Trophoblast cell (in vitro differentiated cells and primary cell): ENCODE results near the gene NHSL1.

ENCODE experiments used
- DNase-seq, 2 donors: peaks; one replicate each; pipeline ENCODE4 v3.0.0-alpha.2; 2016
- H2AFZ ChIP-seq: 2 replicates; pipeline ENCODE4 v1.6.1; 2013; ENCODE audit warnings: low read length, moderate library complexity, mild to moderate bottlenecking; ENCODE audit not compliant: insufficient read depth, poor library complexity
- H2AK5ac ChIP-seq: 2 replicates; pipeline ENCODE4 v1.6.1; 2013; ENCODE audit warnings: mild to moderate bottlenecking, low read length
- H2BK120ac ChIP-seq: 2 replicates; pipeline ENCODE4 v1.6.1; 2013; ENCODE audit warnings: low read length, mild to moderate bottlenecking, moderate library complexity; ENCODE audit not compliant: insufficient read depth, poor library complexity
- H2BK12ac ChIP-seq: 2 replicates; pipeline ENCODE4 v1.6.1; 2013; ENCODE audit warnings: mild to moderate bottlenecking, low read length, moderate library complexity
- H2BK5ac ChIP-seq: 2 replicates; pipeline ENCODE4 v1.6.1; 2013; ENCODE audit warnings: low read length, low read depth, moderate library complexity, mild to moderate bottlenecking; ENCODE audit not compliant: poor library complexity
- H3K14ac ChIP-seq: 2 replicates; pipeline ENCODE4 v1.6.1; 2013; ENCODE audit warnings: mild to moderate bottlenecking, low read length
- H3K18ac ChIP-seq: 2 replicates; pipeline ENCODE4 v1.6.1; 2013; ENCODE audit warnings: mild to moderate bottlenecking, low read length
- H3K23ac ChIP-seq: 2 replicates; pipeline ENCODE4 v1.6.1; 2013; ENCODE audit warnings: low read length
- H3K27ac ChIP-seq: 2 replicates; pipeline ENCODE4 v1.5.1; 2013; ENCODE audit warnings: low read depth, mild to moderate bottlenecking, inconsistent platforms, low read length, moderate library complexity
- H3K27me3 ChIP-seq: 2 replicates; pipeline ENCODE4 v1.6.1; 2013; ENCODE audit warnings: inconsistent platforms, mild to moderate bottlenecking, low read length, moderate library complexity; ENCODE audit not compliant: insufficient read depth
- H3K36me3 ChIP-seq, 2 experiments: 1 replicate in 1 of 2; 2 replicates in 1 of 2; pipeline ENCODE4 v1.6.1; 2013; ENCODE audit warnings: low read length in 2 of 2, mild to moderate bottlenecking in 2 of 2, moderate library complexity in 1 of 2; ENCODE audit not compliant: insufficient read depth in 2 of 2, control insufficient read depth in 1 of 2
- H3K4ac ChIP-seq: 2 replicates; pipeline ENCODE4 v1.6.1; 2013; ENCODE audit warnings: low read depth, mild to moderate bottlenecking, low read length, moderate library complexity
- H3K4me1 ChIP-seq, 2 experiments: 1 replicate in 1 of 2; 2 replicates in 1 of 2; pipeline ENCODE4 v1.6.1; 2013; ENCODE audit warnings: low read length in 2 of 2, mild to moderate bottlenecking in 2 of 2, moderate library complexity in 1 of 2; ENCODE audit not compliant: insufficient read depth in 2 of 2, control insufficient read depth in 1 of 2
- H3K4me2 ChIP-seq: 2 replicates; pipeline ENCODE4 v1.6.1; 2013; ENCODE audit warnings: inconsistent platforms, mild to moderate bottlenecking, low read length, moderate library complexity
- H3K4me3 ChIP-seq: 2 replicates; pipeline ENCODE4 v1.5.1; 2013; ENCODE audit warnings: mild to moderate bottlenecking, low read depth, low read length, inconsistent platforms
- H3K79me1 ChIP-seq: one replicate; pipeline ENCODE4 v1.6.1; 2013; ENCODE audit warnings: low read length
- H3K79me2 ChIP-seq: 2 replicates; pipeline ENCODE4 v1.6.1; 2013; ENCODE audit warnings: low read length, mild to moderate bottlenecking; ENCODE audit not compliant: control insufficient read depth, insufficient read depth, poor library complexity
- H3K9ac ChIP-seq: 2 replicates; pipeline ENCODE4 v1.6.1; 2013; ENCODE audit warnings: mild to moderate bottlenecking, low read length
- H3K9me3 ChIP-seq: 2 replicates; pipeline ENCODE4 v1.6.1; 2013; ENCODE audit warnings: low read depth, mild to moderate bottlenecking, control low read depth, inconsistent platforms, low read length; ENCODE audit not compliant: insufficient read depth
- H4K12ac ChIP-seq: 2 replicates; pipeline ENCODE4 v1.6.1; 2013; ENCODE audit warnings: low read depth, mild to moderate bottlenecking, low read length, moderate library complexity
- H4K8ac ChIP-seq: 2 replicates; pipeline ENCODE4 v1.6.1; 2013; ENCODE audit warnings: low read depth, mild to moderate bottlenecking, low read length, moderate library complexity
- H4K91ac ChIP-seq: one replicate; pipeline ENCODE4 v1.6.1; 2013; ENCODE audit warnings: low read depth, mild to moderate bottlenecking, low read length, moderate library complexity
- WGBS: extraction: QIAGEN DNeasy Blood & Tissue Kit; methylation state at CpG from one replicate; pipeline ENCODE4 v1.1.7; 2013; ENCODE audit warnings: missing lambda C conversion rate; ENCODE audit not compliant: insufficient read length, insufficient coverage; ENCODE audit errors: extremely low coverage; 5-methylcytosine and 5-hydroxymethylcytosine counted together

Gene NHSL1

GRCh38 chr6:138397128-138398122 lies 101.9 kb downstream of the NHSL1 start:
- H3K27me3 ChIP-seq: no peaks in the 10 kb centered on the region
- no peak overlapping the region for H2BK12ac ChIP-seq
- WGBS: no CpG with 5 or more reads among the region's 8 CpGs
- no peak overlapping the region for H3K18ac ChIP-seq
- no peak overlapping the region for H3K4me2 ChIP-seq
- no peak for DNase-seq
- no peak overlapping the region for H3K4ac ChIP-seq
- no peak overlapping the region for H2AK5ac ChIP-seq
- no peaks in the 10 kb centered on the region for H3K4me1 ChIP-seq
- H3K9me3 ChIP-seq: no peaks in the 10 kb centered on the region
- no peak overlapping the region for H4K12ac ChIP-seq
- no peak overlapping the region for H3K23ac ChIP-seq
- H3K79me1 ChIP-seq: no peaks in the 10 kb centered on the region
- no peak overlapping the region for H3K9ac ChIP-seq
- H3K27ac ChIP-seq: no peak overlapping the region
- H3K14ac ChIP-seq: no peak overlapping the region
- no peak overlapping the region for H2BK5ac ChIP-seq
- no peaks in the 10 kb centered on the region for H3K36me3 ChIP-seq
- H2BK120ac ChIP-seq: no peak overlapping the region
- no peaks in the 10 kb centered on the region for H3K79me2 ChIP-seq
- H3K4me3 ChIP-seq: no peak overlapping the region
- no peak overlapping the region for H2AFZ ChIP-seq
- no peak overlapping the region for H4K91ac ChIP-seq
- H4K8ac ChIP-seq: no peak overlapping the region

- Histone ChIP-seq H3K27me3 (no peaks in the 10 kb centered on the region), H3K27ac (no peak overlapping the region), H3K4ac (no peak overlapping the region), H2AFZ (no peak overlapping the region), H4K91ac (no peak overlapping the region), H3K4me3 (no peak overlapping the region), H2BK120ac (no peak overlapping the region), H3K18ac (no peak overlapping the region), H3K23ac (no peak overlapping the region), H3K79me1 (no peaks in the 10 kb centered on the region), H3K9me3 (no peaks in the 10 kb centered on the region), H3K79me2 (no peaks in the 10 kb centered on the region), H3K36me3 (no peaks in the 10 kb centered on the region), H2BK12ac (no peak overlapping the region), H4K12ac (no peak overlapping the region), H4K8ac (no peak overlapping the region), H3K14ac (no peak overlapping the region), H3K4me2 (no peak overlapping the region), H2AK5ac (no peak overlapping the region), H2BK5ac (no peak overlapping the region), H3K9ac (no peak overlapping the region), H3K4me1 (no peaks in the 10 kb centered on the region)
- DNase-seq: no peak
- no CpG with 5 or more reads among the region's 5 CpGs for WGBS
Observed at GRCh38 chr6:138396709-138397108, 102.6 kb downstream of the NHSL1 start.

- no peak overlapping the region for H2AFZ ChIP-seq
- no peak overlapping the region for H3K18ac ChIP-seq
- no peaks in the 10 kb centered on the region for H3K27me3 ChIP-seq
- no peak overlapping the region for H4K91ac ChIP-seq
- no peak overlapping the region for H3K4ac ChIP-seq
- H4K12ac ChIP-seq: no peak overlapping the region
- H2BK5ac ChIP-seq: no peak overlapping the region
- no peak overlapping the region for H3K4me2 ChIP-seq
- H3K79me1 ChIP-seq: no peaks in the 10 kb centered on the region
- no peaks in the 10 kb centered on the region for H3K36me3 ChIP-seq
- H2BK120ac ChIP-seq: no peak overlapping the region
- H3K9me3 ChIP-seq: no peaks in the 10 kb centered on the region
- no peak overlapping the region for H2AK5ac ChIP-seq
- H2BK12ac ChIP-seq: no peak overlapping the region
- H3K27ac ChIP-seq: no peak overlapping the region
- H3K23ac ChIP-seq: no peak overlapping the region
- DNase-seq: no peak
- H3K4me3 ChIP-seq: no peak overlapping the region
- no peak overlapping the region for H3K9ac ChIP-seq
- H3K4me1 ChIP-seq: no peaks in the 10 kb centered on the region
- WGBS: no CpG with 5 or more reads among the region's 5 CpGs
- no peak overlapping the region for H3K14ac ChIP-seq
- no peak overlapping the region for H4K8ac ChIP-seq
- H3K79me2 ChIP-seq: no peaks in the 10 kb centered on the region
Observed at GRCh38 chr6:138393871-138394783, 105.2 kb downstream of the NHSL1 start.

GRCh38 chr6:138389551-138389950 lies 109.7 kb downstream of the NHSL1 start:
- Histone ChIP-seq H3K4me1 (no peaks in the 10 kb centered on the region), H3K79me1 (no peaks in the 10 kb centered on the region), H4K12ac (no peak overlapping the region), H3K4ac (no peak overlapping the region), H2BK5ac (no peak overlapping the region), H3K79me2 (no peaks in the 10 kb centered on the region), H3K36me3 (no peaks in the 10 kb centered on the region), H3K4me3 (no peak overlapping the region), H3K23ac (no peak overlapping the region), H3K18ac (no peak overlapping the region), H2BK12ac (no peak overlapping the region), H3K14ac (no peak overlapping the region), H3K4me2 (no peak overlapping the region), H4K91ac (no peak overlapping the region), H3K27me3 (no peaks in the 10 kb centered on the region), H3K9ac (no peak overlapping the region), H3K27ac (no peak overlapping the region), H2BK120ac (no peak overlapping the region), H2AK5ac (no peak overlapping the region), H3K9me3 (no peaks in the 10 kb centered on the region), H2AFZ (no peak overlapping the region), H4K8ac (no peak overlapping the region)
- DNase-seq: peak; percentile 58 to 85
- no CpG with 5 or more reads among the region's 5 CpGs for WGBS
